ENCODE results near the gene ACBD4. TPM values are rescaled to one million over a fixed set of nuclear protein-coding genes. Genes with fewer than 3 reads are reported as not detected.

The ACBD4 gene
- total and polyA plus RNA-seq, 2 of the 4 experiments (the other 2 are of a cell fraction), result 2.3 to 5.7 TPM

DNA sequence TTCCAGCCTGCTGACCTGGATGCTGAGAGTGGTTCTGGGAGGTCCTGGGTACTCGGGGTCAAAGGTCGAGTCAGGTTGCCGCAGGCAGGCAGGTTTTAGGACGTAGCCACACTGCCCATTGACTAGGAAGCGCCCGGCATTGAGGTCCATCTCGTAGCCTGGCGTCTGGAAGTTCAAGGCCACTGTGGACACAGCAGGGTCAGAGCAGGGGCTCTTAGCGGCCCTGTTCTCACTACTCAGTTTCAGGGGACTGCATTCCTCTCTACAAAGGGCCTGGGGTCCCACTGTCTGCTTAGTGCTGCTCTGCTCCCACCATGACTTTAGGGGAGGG is 22.1 kb upstream of the ACBD4 start (continued):
- TF ChIP-seq, protein P1, sequence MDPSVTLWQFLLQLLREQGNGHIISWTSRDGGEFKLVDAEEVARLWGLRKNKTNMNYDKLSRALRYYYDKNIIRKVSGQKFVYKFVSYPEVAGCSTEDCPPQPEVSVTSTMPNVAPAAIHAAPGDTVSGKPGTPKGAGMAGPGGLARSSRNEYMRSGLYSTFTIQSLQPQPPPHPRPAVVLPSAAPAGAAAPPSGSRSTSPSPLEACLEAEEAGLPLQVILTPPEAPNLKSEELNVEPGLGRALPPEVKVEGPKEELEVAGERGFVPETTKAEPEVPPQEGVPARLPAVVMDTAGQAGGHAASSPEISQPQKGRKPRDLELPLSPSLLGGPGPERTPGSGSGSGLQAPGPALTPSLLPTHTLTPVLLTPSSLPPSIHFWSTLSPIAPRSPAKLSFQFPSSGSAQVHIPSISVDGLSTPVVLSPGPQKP (IDR thresholded peaks at IDR 0.05; ENCODE audit: borderline replicate concordance, low read depth, low read length), result no peak
- no peak for TF ChIP-seq RCOR1 (IDR thresholded peaks at IDR 0.05; ENCODE audit: insufficient replicate concordance, low read length)
- TF ChIP-seq, protein P2, sequence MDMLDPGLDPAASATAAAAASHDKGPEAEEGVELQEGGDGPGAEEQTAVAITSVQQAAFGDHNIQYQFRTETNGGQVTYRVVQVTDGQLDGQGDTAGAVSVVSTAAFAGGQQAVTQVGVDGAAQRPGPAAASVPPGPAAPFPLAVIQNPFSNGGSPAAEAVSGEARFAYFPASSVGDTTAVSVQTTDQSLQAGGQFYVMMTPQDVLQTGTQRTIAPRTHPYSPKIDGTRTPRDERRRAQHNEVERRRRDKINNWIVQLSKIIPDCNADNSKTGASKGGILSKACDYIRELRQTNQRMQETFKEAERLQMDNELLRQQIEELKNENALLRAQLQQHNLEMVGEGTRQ (IDR thresholded peaks at IDR 0.05; ENCODE audit: low read depth, low read length), result no peak

Measured in IMR-90 (cell line).